M059J (cell line): ENCODE results near the gene NLN. TPM values are rescaled to one million over a fixed set of nuclear protein-coding genes. Genes with fewer than 3 reads are reported as not detected.
"Not testable (repeated sequence)": the region's sequence is repeated elsewhere in the genome, so short reads cannot be mapped to it uniquely, and the experiment has no call there.

Source experiments
- DNase-seq: peaks from one replicate; pipeline ENCODE4 v3.0.0-alpha.2; 2012; ENCODE audit warnings: low read depth
- total RNA-seq: library from RNA; depleted of rRNA; stranded (reverse); fragments of >200 nt; shearing (Covaris generic); gene quantifications from 2 replicates; pipeline ENCODE4 v1.2.3, GENCODE V29; 2014

Gene NLN
- total RNA-seq, 1 experiment from 2014 or later, result 27.9 TPM

GRCh38 chr5:65772963-65773362, 51.0 kb downstream of the NLN start:
- DNase-seq, result not testable (repeated sequence)

- DNase-seq, result peak; percentile 75
Observed at GRCh38 chr5:65774346-65774745, 52.3 kb downstream of the NLN start.

- no peak for DNase-seq
Observed at GRCh38 chr5:65775476-65775875, 53.5 kb downstream of the NLN start.

- no peak for DNase-seq
Observed at GRCh38 chr5:65776441-65777141, 54.6 kb downstream of the NLN start.

GRCh38 chr5:65778126-65778525, 56.1 kb downstream of the NLN start:
- DNase-seq, result no peak

GRCh38 chr5:65779643-65780042, 57.6 kb downstream of the NLN start:
- no peak for DNase-seq

- DNase-seq, result not testable (repeated sequence)
Observed at GRCh38 chr5:65788296-65788695, 66.3 kb downstream of the NLN start.

GRCh38 chr5:65790371-65791163, 68.6 kb downstream of the NLN start:
- DNase-seq, result no peak

- peak; percentile 77 for DNase-seq
Observed at GRCh38 chr5:65791712-65792673, 70.0 kb downstream of the NLN start.

- peak; percentile 35 for DNase-seq
Observed at GRCh38 chr5:65796269-65796668, 74.3 kb downstream of the NLN start.

GRCh38 chr5:65796751-65797316, 74.8 kb downstream of the NLN start:
- no peak for DNase-seq

GRCh38 chr5:65797481-65797880, 75.5 kb downstream of the NLN start:
- no peak for DNase-seq

- no peak for DNase-seq
Observed at GRCh38 chr5:65799857-65800256, 77.9 kb downstream of the NLN start.

- no peak for DNase-seq
Observed at GRCh38 chr5:65800775-65801174, 78.8 kb downstream of the NLN start.

GRCh38 chr5:65801352-65801783, 79.4 kb downstream of the NLN start:
- peak; percentile 86 for DNase-seq

- DNase-seq, result no peak
Observed at GRCh38 chr5:65802080-65802479, 80.1 kb downstream of the NLN start.

- DNase-seq, result no peak
Observed at GRCh38 chr5:65802820-65803219, 80.8 kb downstream of the NLN start.

- peak; percentile 64 for DNase-seq
Observed at GRCh38 chr5:65803699-65804391, 81.8 kb downstream of the NLN start.

GRCh38 chr5:65805089-65805488, 83.1 kb downstream of the NLN start:
- no peak for DNase-seq

GRCh38 chr5:65807494-65807893, 85.5 kb downstream of the NLN start:
- peak; percentile 44 for DNase-seq

GRCh38 chr5:65808251-65808741, 86.3 kb downstream of the NLN start:
- DNase-seq, result peak; percentile 56
